Right lung (tissue), 5 donors: ENCODE measurements around the gene KIF1A. TPM values are rescaled to one million over a fixed set of nuclear protein-coding genes. Genes with fewer than 3 reads are reported as not detected.

Experiments used
- DNase-seq, 2 donors: peaks; one replicate each; pipeline ENCODE4 v3.0.0-alpha.2; 2013
- polyA plus RNA-seq, 5 donors: library from polyadenylated mRNA; unstranded; fragments of 120-200 nt; gene quantifications; one replicate each; pipeline versions ENCODE4 v1.2.1 to v1.2.3, GENCODE V29; 2013; ENCODE audit warnings: inconsistent platforms in 1 of 5, low replicate concordance in 1 of 5; ENCODE audit not compliant: insufficient read length in 5 of 5, insufficient read depth in 1 of 5

The KIF1A gene
- polyA plus RNA-seq, 5 donors: 1.2 to 4.9 (median 1.8) TPM

- DNase-seq: no peak
These were observed 16.8 kb downstream of the KIF1A start for GRCh38 chr2:240803191-240803590.

- no peak for DNase-seq
These were observed 20.8 kb downstream of the KIF1A start for GRCh38 chr2:240799033-240799820.

GRCh38 chr2:240798327-240798905 lies 21.6 kb downstream of the KIF1A start:
- no peak for DNase-seq

GRCh38 chr2:240797914-240798313 lies 22.1 kb downstream of the KIF1A start:
- DNase-seq: no peak

- DNase-seq: no peak
These were observed 22.5 kb downstream of the KIF1A start for GRCh38 chr2:240797500-240797895.

GRCh38 chr2:240796543-240797499 lies 23.2 kb downstream of the KIF1A start:
- no peak for DNase-seq

- no peak for DNase-seq
These were observed 24.0 kb downstream of the KIF1A start for GRCh38 chr2:240795916-240796510.

GRCh38 chr2:240795454-240795853 lies 24.6 kb downstream of the KIF1A start:
- no peak for DNase-seq

GRCh38 chr2:240794178-240794721 lies 25.8 kb downstream of the KIF1A start:
- DNase-seq: no peak

GRCh38 chr2:240793313-240794177 lies 26.5 kb downstream of the KIF1A start:
- no peak for DNase-seq

- peak in 1 of 2 donors; percentile 12 for DNase-seq
These were observed 27.2 kb downstream of the KIF1A start for GRCh38 chr2:240792629-240793312.

- peak; percentile 69 to 84 for DNase-seq
These were observed 28.0 kb downstream of the KIF1A start for GRCh38 chr2:240791821-240792628.

GRCh38 chr2:240791221-240791800 lies 28.7 kb downstream of the KIF1A start:
- DNase-seq: no peak

GRCh38 chr2:240790370-240791220 lies 29.4 kb downstream of the KIF1A start:
- no peak for DNase-seq

- DNase-seq: no peak
These were observed 30.3 kb downstream of the KIF1A start for GRCh38 chr2:240789501-240790369.

- no peak for DNase-seq
These were observed 31.0 kb downstream of the KIF1A start for GRCh38 chr2:240789051-240789453.

- DNase-seq: no peak
These were observed 31.5 kb downstream of the KIF1A start for GRCh38 chr2:240788482-240788881.
